GM10266 (cell line): ENCODE data around the gene TBC1D20.

Source experiments
- DNase-seq: peaks from one replicate; pipeline ENCODE4 v3.0.0; 2012; ENCODE audit errors: extremely low spot score
- TF ChIP-seq, protein P1 (sequence below): IDR thresholded peaks from 2 replicates; pipeline ENCODE4 v1.5.1; 2012; ENCODE audit warnings: mild to moderate bottlenecking, low read depth; ENCODE audit not compliant: control insufficient read depth, insufficient read depth; ENCODE audit errors: missing control alignments

TBC1D20 gene

GRCh38 chr20:430091-430999 lies 32.0 kb downstream of the TBC1D20 start:
- no peak for DNase-seq
- TF ChIP-seq, protein P1, sequence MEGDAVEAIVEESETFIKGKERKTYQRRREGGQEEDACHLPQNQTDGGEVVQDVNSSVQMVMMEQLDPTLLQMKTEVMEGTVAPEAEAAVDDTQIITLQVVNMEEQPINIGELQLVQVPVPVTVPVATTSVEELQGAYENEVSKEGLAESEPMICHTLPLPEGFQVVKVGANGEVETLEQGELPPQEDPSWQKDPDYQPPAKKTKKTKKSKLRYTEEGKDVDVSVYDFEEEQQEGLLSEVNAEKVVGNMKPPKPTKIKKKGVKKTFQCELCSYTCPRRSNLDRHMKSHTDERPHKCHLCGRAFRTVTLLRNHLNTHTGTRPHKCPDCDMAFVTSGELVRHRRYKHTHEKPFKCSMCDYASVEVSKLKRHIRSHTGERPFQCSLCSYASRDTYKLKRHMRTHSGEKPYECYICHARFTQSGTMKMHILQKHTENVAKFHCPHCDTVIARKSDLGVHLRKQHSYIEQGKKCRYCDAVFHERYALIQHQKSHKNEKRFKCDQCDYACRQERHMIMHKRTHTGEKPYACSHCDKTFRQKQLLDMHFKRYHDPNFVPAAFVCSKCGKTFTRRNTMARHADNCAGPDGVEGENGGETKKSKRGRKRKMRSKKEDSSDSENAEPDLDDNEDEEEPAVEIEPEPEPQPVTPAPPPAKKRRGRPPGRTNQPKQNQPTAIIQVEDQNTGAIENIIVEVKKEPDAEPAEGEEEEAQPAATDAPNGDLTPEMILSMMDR: no peak

DNA sequence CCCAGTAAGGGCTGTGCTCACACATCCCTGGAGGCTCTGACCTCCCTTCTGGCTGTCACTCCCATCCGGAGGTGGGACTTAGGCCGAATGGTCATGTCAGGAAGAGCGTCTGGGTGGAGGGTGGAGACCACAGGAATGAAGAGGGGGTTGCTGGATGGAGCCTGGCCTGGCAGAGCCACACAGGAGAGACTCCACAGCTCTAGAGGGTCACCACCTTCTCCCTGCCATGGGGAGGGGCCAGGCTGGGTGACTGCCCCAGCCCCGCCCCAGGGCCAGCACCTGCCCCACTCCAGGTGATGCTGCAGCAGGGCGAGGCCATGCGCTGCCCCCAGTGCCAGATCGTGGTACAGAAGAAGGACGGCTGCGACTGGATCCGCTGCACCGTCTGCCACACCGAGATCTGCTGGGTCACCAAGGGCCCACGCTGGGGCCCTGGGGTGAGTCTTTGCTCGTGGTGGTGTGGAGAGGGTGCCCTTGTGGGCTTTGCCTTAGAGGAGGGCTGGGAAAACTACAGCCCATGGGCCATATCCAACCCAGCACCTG lies 33.6 kb downstream of the TBC1D20 start:
- TF ChIP-seq, protein P1: no peak
- no peak for DNase-seq

DNA sequence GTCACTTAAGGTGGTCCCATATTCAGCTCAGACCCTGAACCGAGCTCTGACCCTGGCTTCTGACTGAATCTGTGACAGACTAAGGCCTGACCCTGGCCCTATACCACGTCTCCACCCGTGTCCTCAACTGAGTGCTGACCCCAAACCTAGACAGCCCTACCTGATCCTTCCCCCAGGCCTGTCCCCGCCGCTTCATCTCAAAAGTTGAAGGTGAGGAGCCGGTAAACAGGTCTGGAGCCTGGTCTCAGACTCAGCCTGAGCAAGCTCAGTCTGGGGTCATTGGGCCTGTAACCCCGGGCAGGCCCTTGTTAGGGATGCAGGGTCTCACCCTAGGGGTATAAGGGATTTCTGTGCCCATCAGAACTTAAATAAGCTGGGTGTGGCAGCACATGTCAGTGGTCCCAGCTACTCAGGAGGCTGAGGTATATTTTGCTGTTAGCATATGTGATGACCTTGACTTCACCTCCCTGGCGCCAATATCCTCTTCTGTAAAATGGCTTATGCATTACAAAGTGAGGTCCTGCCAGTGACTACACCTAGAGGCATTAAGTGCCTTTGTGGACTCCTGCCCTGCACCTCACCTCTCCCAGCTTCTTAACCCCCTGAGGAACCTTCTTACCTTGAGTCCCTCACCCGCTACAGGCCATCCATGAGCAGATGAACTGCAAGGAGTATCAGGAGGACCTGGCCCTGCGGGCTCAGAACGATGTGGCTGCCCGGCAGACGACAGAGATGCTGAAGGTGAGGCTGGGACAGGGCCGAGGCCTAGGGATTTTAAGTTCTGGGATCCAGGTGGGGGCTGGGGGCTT lies 34.3 kb downstream of the TBC1D20 start:
- no peak for DNase-seq
- TF ChIP-seq, protein P1: no peak

DNA sequence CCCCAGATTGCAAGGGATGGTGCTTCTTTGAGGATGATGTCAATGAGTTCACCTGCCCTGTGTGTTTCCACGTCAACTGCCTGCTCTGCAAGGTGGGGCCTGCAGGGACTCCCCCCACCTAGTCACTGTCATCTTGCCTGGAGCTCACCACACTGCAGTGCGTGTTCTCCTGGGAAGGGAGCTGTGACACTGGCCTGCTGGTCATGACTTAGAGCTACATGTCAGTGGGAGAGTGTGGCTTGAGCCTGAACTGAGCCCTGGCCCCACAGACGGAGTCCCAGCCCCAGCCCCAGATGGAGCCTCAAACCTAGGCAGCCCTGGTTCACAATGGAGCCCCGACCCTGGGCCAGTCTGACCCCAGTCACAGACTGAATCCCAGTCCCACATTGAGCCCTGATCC lies 34.9 kb downstream of the TBC1D20 start:
- TF ChIP-seq, protein P1: no peak
- DNase-seq: no peak

DNA sequence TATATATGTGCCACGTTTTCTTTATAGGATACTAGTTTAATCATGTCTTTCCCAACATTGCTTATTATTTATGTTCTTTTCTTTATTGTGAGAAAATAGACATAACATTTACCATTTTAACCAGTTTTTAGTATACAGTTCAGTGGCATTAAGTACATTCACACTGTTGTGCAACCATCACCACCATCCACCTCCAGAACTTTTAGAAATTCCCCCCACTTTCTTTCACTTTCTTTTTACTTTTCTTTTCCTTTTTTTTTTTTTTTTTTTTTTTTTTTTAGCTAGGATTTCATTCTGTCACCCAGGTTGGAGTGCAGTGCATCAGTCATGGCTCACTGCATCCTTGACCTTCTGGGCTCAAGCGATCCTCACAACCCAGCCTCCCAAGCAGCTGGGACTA lies 35.8 kb downstream of the TBC1D20 start:
- no peak for DNase-seq
- TF ChIP-seq, protein P1: no peak

DNA sequence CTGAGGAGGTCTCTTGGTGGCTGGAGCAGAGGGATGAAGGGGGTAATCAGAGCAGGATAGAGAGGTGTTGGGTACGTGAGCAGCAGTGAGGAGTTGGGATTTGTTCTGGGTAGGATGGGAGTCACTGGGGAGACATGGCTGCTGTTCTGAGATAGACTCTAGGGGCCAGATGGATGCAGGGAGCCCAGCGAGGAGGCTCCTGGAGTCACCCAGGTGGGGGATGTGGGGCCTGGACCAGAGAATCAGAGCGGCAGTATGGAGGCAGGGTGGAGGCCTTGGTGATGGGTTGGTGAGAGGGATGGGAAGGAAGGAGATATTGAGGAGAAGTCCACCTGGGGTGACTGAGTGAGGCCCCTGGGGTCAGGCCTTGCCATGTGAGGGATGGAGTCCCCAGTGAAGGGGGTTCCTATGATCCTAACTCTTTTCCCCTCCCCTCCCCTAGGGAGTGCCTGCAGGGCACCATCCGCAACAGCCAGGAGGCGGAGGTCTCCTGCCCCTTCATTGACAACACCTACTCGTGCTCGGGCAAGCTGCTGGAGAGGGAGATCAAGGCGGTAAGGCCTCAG lies 40.6 kb downstream of the TBC1D20 start:
- DNase-seq: no peak
- TF ChIP-seq, protein P1: no peak
